HG02973 (cell line): ENCODE results near the gene ESR1.
"Not testable (repeated sequence)": the region's sequence is repeated elsewhere in the genome, so short reads cannot be mapped to it uniquely, and the experiment has no call there.

Source experiments
- ATAC-seq: cut with Tn5 transposase; IDR thresholded peaks from one replicate; pipeline ENCODE4 v1.9.1; 2021; ENCODE audit warnings: moderate library complexity; ENCODE audit not compliant: unreplicated experiment

The ESR1 gene

DNA sequence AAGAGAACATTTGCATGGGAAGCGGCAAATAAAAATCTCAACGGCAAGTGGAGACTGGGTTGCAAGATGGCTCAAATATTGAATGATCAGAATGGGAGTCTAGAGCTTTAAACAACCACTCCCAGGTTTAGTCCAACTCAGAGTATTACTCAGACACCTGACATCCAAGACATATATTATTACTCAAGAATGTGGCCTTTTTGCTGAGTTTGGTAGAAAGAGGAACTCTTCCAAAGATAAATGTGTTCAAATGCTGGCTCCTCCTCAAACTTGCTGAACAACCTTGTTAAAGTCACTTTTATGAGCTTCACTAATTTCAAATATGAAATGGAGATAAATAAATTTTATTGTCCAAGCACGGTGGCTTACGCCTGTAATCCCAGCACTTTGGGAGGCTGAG, 77.8 kb downstream of the ESR1 start:
- ATAC-seq: no peak

DNA sequence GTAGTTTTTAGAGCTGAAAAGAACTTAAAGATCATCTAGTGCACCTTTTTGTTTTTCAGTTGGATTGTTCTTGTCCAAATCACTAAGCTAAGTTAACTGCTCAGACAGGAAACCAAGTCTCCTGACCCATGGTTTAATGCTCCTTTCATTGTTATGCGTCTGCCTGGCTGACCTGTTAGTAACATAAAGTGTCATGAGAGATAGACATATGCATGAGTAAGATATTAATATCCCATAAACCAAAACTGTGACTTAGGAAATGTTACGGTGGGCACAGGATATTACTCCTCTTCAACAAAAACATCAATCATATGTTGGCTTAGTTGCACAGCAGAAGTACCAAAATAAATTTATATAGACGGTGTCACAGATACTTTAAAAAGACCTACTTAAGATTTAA, 84.0 kb downstream of the ESR1 start:
- ATAC-seq: no peak

DNA sequence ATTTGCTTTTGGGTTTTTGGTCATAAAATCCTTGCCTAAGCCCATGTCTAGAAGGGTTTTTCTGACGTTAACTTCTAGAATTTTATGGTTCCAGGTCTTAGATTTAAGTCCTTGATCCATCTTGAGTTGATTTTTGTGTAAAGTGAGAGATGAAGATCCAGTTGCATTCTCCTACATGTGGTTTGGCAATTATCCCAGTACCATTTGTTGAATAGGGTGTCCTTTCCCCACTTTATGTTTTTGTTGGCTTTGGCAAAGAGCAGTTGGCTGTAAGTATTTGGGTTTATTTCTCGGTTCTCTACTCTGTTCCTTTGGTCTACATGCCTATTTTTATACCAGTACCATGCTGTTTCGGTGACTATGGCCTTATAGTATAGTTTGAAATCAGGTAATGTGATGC, 86.9 kb downstream of the ESR1 start:
- ATAC-seq: not testable (repeated sequence)

DNA sequence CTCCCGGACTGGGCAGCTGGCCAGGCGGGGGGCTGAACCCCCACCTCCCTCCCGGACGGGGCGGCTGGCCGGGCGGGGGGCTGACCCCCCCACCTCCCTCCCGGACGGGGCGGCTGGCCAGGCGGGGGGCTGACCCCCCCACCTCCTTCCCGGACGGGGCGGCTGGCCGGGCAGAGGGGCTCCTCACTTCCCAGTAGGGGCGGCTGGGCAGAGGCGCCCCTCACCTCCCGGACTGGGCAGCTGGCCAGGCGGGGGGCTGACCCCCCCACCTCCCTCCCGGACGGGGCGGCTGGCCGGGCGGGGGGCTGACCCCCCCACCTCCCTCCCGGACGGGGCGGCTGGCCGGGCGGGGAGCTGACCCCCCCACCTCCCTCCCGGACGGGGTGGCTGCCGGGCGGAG, 91.7 kb downstream of the ESR1 start:
- not testable (repeated sequence) for ATAC-seq

DNA sequence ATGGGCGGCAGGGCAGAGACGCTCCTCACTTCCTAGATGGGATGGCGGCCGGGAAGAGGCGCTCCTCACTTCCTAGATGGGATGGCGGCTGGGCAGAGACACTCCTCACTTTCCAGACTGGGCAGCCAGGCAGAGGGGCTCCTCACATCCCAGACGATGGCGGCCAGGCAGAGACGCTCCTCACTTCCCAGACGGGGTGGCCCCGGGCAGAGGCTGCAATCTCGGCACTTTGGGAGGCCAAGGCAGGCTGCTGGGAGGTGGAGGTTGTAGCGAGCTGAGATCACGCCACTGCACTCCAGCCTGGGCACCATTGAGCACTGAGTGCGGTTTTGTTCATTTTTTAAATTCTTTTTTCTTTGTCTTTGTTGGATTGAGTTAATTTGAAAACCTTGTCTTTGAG, 92.3 kb downstream of the ESR1 start:
- ATAC-seq: not testable (repeated sequence)

DNA sequence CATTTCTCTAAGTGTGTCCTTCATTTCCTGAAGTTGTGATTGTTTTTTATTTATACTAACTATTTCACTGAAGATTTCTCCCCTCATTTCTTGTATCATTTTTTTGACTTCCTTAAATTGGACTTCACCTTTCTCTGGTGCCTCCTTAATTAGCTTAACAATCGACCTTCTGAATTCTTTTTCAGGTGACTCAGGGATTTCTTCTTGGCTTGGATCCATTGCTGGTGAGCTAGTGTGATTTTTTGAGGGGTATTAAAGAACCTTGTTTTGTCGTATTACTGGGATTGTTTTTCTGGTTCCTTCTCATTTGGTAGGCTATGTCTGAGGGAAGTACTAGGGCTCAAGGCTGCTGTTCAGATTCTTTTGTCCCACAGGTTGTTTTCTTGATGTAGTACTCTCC, 92.8 kb downstream of the ESR1 start:
- no peak for ATAC-seq

DNA sequence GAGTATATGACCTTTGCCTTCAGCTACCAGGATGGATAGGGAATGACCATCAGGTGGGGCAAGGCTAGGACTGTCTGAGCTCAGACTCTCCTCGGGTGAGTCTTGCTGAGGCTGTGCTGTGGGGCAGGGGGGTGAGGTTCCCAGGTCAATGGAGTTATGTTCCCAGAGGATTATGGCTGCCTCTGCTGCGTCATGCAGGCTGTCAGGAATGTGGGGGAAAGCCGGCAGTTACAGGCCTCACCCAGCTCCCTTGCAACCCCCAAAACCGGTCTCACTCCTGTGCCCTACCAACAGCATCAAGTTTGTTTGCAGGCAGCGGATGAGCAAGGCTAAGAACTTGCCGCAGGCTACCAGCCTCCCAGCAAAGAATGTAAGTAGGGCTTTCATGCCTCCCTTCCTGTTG, 93.5 kb downstream of the ESR1 start:
- no peak for ATAC-seq

DNA sequence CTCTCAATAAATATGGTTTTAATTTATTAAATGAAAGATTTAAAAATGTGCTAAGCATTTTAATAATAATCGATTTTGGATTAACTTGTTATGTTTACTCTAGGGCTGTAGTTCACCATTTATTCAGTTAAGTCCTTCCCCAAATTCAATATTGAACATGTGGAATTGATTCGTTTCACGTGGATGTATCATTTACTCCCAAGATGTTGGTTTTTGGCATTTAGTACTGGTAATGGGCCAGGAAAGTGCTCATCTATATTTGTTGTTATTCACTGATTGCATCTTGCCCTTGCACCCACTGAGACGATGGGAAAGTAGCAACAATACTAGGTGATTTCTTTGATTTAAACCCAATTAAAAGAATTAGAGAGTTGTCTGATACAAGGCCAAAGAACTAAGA, 97.1 kb downstream of the ESR1 start:
- ATAC-seq: no peak

DNA sequence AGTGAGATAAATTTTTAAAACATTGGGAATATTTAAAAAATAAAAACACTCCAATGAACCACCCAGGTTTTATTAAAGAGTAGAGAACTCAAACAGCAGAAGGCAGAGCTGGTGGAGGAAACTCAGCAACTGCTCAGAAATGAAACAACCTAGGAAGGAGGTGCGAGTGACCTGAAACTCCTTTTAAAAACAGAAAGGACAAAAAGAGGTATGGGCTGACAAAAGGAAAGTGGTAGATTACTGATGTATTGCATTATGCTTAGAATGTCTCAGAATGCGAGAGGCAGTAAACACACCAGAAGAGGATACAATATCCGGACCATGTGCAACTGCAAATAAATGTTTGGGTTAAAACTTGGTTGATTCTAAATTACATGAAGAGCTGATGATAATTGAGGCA, 97.6 kb downstream of the ESR1 start:
- ATAC-seq: no peak

DNA sequence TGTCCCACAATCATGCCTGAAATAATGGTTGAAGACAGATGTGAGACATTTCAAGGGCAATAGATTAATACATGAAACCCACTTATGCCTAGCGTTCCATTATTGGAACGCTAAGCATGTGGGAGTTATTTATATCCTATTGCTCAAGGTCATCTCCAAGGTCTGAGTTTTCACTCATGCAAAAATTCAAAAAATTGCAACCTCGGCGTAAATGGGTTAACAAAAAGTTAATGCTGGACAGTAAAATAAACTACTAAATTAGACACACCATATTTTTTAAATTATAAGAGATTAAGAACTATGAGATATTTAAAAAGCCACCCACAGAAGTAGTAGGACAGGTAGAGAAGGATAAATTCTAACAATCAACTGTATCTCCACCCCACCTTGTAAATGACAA, 98.4 kb downstream of the ESR1 start:
- no peak for ATAC-seq

DNA sequence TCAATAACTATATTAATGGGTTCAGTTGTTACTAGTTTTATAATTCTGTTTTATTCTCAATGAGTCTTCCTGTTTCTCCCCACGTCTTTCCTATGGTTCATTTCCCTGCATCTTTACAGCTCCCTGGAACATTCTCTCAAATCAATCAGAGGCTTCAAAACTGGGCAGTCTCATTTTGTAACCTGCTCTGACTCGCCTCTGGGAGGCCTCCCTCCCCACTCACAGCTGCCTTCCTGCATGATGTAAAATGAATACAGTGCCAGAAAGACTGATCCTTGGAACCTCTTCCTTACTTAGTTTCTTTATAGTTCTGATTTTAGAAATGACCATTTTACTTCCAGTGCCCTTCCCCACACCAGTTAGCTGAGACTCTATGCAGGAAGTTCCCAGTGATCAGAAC, 103.9 kb downstream of the ESR1 start:
- ATAC-seq: no peak

DNA sequence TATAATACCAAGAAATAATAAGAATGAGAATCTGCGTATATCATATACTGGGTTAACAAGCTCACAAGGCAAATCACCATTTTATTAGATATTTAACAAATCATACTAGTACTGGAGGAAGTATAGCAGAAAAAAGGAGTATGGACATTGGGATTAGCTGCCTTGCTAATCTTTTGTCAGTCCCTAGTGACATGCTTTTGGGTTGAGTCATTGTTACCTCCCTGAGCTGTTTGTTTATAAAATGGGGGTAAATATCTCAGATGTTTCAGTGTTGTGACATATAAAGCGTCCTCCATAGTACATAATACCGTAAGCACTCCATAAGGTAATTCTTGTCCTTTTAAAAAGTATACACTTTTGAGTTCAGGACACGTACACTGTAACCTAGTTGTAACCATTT, 107.0 kb downstream of the ESR1 start:
- no peak for ATAC-seq

DNA sequence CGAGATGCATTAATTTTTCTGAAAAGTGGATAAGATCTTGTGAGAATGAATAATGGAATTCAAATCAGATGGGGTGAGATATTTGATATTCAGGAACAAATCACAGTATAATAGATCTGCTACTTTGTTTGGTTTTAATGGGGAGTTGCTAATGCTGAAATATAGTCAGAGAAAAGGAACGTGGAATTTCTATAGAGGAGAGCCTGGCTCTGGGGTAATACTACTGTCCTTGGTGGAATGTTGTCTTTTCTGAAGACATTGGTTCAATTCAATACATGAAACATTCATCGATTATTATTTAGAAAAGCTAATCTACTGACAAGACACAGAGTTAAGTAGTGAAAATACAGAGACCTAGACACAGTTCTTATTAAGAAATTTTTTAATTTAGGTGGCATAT, 108.6 kb downstream of the ESR1 start:
- ATAC-seq: no peak

DNA sequence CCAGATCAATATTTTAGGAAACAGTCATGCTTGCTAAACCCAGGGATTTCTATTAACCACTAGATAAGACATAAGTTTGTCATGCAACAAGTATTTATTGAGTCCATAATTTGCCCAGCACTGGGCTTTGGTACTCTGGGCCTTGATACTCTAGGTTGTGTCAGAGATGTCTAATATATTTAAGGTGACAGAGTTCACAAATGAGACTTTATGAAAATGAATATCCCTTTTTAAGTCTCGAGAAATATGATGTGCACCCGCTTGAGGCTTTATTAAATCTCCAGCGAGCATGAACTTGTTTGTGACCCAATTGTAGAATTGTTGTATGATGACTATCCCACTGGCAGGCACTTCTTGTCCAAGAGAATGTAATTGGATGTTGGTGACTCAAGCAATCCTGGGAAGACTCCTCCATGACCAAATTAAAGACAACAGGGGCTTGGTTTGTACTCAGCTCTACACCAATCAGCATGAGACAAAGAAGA, 109.2 kb downstream of the ESR1 start:
- no peak for ATAC-seq

DNA sequence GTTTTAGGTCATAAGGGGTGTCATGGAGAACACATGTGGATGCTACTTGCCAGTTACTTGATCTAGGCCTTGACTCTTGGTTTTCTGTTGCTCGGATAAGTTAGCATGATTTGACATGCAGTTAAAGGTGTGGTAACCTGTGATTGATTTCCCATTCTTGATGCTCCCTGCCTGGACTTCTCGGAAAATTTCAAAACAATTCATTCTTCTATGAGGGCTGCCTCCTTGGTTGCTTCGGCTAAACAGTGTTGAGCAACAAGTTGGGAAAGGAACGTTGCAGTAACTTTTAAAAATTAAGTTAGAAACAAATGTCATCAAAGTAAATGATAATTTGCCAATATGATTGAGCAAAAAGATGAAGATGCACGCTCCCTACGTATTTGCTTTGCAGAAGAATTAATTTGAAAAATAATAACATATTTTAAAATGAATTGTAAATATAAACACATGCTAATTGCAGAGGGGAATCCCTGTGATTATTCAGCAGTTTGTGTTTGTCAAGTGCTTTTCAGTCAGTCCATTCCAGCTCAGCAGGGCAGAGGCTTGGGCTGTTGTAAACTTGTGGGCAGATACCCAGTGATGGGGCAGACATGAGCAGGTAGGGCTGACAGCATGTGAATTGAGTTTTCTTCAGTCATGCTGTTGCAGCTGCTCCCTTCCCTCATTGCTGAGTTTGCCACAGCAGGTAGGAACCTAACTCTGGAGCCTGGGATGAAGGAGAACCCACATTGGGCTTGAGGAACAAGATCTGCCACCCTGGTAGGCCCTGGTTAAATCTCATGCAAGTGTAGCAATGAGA, 110.2 kb downstream of the ESR1 start:
- no peak for ATAC-seq

DNA sequence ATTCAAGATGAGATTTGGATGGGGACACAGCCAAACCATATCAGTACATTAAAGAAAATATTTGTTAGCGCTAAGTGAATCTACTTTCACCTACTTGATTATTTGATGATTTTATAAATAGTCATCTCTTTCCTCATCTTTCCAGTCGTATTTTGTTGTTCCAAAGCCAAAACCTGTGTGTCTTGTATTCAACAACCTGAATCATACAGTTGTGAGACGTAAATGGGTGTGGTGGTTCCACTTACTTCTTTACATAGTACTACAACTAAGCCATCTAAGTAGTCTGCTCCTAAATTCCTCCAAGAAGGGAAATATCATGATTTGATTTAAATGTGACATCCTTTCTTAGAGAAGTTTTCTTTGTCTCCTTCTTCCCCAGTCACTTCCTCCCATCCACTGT, 132.8 kb downstream of the ESR1 start:
- ATAC-seq: no peak

DNA sequence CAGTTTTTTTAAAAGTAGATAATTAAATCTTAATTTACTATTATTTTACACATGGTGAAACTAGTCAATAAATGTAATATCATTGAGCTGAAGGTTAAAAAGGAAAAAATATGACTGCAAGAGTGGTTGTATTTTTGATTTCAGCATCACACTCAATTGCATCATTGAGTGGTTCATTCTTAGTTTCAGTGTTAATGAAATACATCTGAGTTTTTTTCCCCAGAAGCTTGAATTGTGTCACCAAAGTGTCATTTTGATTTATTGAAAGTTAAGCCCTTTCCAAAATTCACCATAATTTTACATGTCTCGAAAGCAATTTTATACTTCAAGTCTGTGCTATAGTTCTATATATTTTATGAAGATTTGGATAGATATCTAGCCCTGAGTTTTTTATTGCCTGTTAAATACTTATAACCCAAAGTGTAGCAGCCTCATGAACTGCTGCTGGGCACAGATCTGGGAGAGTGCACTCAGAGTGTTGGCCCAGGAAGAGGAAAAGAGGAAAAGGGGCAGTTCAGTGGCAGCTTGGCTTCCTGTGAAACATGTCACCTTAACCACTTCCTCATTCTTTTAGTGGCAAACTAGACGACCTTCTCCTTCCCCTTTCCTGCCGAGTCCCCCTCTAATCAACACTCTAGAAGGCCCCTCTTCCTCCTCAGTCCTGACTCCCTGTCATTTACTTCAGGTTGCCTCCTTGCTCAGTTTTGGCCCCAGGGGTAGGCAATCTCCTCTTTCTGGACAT, 140.7 kb downstream of the ESR1 start:
- peak; percentile 43 for ATAC-seq

DNA sequence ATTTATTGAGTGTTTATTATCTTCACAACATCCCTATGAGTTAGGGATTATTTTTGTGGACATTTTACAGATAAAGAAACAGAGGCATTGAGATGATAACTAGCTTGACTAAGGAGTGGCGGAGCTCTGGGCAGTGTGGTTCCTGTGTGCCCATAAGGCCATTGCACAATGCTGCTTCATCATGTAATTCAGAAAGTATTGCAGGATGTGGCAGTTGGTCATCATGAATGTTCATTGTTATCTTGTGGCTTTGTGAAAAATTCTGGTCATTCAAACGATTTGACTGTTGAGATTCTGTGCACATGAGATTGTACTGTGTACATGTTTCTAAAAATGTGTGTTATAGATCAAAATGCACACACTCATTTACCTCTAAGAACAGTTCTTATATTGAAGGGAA, 150.8 kb downstream of the ESR1 start:
- no peak for ATAC-seq

DNA sequence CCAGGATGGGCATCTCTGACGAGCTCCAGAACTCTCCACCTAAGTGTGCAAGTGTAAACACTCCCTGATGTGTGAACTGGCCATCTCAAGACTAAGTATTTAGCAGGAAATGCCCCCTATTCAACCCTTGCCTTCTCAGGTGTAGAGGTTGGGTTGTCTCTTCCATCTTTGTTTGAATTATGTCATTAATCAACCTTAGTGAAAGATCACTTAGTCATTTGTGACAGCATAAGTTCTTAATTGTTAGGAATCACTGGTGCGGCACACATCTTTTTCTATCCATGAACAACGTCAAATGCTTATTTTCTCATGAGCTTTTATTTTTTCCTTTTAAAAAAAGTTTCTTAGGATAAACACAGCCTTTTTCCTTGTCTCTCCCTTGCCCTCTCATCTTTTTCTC, 151.6 kb downstream of the ESR1 start:
- no peak for ATAC-seq

DNA sequence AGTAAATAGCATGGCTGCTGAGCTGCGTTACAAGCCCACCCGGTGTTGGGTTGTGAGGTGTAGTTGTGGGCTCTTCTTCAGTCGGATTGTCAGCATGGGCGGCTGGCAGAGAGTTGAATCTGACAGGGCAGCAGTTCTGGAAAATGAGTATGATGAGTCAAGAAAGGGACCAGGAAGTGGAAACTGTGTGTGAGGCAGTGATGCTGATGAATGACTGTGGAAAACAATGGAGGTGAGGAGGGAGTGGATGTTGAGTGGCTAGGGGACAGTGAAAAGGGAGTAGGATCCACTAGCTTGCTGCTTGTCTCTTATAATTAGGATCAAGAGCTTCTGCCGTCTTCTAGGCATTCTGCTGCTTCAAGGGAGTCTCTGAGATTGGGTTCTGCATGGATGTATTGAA, 154.3 kb downstream of the ESR1 start:
- ATAC-seq: no peak

DNA sequence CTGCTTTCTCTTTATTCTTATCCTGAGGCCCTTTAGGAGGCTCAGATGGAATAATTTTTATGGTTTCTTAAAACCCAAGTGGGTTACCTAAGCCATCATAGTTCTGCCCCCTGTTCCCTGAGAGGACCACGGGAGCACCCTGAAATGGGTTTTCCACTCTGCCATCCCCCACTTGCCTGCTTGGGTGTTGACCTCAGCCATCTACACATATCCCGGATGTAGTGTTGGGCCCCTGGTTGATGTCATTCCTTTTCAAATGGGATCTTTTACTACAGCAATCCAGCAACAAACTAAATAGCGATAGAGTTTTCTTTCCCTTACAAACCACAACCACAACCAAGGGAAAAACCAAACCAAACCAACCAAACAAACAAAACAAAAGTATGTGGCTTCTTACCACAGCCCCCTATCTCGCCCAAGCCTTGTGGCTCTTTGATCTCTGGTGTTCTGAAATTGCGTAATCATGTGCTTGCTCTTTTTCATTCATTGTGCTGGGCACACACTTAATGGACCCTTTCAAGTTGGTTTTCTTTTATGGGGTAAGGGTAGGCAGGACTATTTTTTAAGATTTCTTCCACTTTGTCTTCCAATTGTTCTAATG, 154.9 kb downstream of the ESR1 start:
- ATAC-seq: no peak

DNA sequence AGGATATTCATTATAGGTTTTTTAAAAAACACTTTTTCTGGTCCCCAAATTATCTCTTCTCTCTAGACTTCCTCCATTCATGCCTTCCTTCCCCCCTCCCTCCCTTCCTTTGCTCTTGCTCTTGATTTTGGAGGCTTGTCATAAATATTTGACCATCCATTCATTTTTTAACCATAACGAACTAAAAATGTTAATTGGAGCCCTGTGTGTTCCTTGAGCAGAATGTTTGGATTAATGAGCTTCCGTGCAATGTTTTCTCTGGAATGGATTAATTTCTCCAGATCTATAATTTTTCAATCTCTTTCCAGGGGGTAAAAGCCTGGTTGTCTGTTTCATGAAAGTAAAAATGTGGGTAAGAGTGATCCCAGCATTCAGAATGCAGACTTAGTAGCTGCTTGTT, 155.5 kb downstream of the ESR1 start:
- no peak for ATAC-seq
